Renal cortical epithelial cell (primary cell): ENCODE data around the gene SV2C. TPM values are rescaled to one million over a fixed set of nuclear protein-coding genes. Genes with fewer than 3 reads are reported as not detected.
A peak's percentile ranks its signal among the peaks of the same experiment; 100 is the strongest.
"Not testable (repeated sequence)": the region's sequence is repeated elsewhere in the genome, so short reads cannot be mapped to it uniquely, and the experiment has no call there.

Source experiments
- DNase-seq: peaks from one replicate; pipeline ENCODE4 v3.0.0-alpha.2; 2011; ENCODE audit warnings: low read depth
- total RNA-seq: library from RNA; depleted of rRNA; stranded (reverse); fragments of >200 nt; gene quantifications from 2 replicates; pipeline ENCODE4 v1.2.3, GENCODE V29; 2014

Gene SV2C
- total RNA-seq, 1 donor from 2014 or later: not detected

- DNase-seq: no peak
These were observed 258.6 kb downstream of the SV2C start for GRCh38 chr5:76341651-76342334.

DNA sequence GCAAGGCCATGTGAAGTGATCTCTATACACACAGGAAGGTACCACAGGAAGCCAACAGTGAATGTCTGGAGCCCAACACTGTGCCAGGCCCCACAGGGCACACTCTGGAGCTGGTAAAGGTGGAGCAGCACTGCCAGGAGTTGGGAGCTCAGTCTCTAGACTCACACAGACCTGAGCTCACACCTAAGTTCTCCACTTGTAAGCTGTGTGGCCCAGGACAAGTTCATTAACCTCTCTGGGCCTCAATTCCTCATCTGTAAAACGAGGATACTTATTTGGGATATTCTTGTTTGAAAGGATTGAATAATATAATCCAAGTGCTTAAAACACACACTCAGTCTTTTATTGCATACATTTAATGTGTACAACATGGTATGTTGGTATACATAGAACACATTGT is 259.3 kb downstream of the SV2C start:
- DNase-seq: no peak

DNA sequence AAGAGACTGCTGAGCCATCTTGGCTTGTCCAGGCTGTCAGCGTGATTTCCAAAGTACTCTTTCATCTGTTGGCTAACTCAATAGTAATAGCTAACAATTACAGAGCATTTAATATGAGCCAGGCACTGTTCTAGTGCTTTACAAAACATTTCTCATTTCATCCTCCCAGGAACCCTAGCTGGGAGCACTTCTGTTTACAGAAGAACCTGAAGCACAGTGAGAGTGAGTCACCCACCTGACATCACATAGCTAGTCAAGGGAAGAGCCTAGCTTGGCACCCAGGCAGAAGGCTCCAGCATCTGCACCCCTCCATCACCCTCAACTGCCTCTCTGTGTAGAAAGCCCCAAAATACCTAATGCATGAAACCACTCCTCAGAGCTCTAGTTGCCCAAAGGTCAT is 262.4 kb downstream of the SV2C start:
- peak; percentile 31 for DNase-seq

GRCh38 chr5:76351176-76351575 is 268.0 kb downstream of the SV2C start:
- no peak for DNase-seq

GRCh38 chr5:76351577-76351976 is 268.4 kb downstream of the SV2C start:
- DNase-seq: no peak

- DNase-seq: no peak
These were observed 273.7 kb downstream of the SV2C start for GRCh38 chr5:76356887-76357286.

DNA sequence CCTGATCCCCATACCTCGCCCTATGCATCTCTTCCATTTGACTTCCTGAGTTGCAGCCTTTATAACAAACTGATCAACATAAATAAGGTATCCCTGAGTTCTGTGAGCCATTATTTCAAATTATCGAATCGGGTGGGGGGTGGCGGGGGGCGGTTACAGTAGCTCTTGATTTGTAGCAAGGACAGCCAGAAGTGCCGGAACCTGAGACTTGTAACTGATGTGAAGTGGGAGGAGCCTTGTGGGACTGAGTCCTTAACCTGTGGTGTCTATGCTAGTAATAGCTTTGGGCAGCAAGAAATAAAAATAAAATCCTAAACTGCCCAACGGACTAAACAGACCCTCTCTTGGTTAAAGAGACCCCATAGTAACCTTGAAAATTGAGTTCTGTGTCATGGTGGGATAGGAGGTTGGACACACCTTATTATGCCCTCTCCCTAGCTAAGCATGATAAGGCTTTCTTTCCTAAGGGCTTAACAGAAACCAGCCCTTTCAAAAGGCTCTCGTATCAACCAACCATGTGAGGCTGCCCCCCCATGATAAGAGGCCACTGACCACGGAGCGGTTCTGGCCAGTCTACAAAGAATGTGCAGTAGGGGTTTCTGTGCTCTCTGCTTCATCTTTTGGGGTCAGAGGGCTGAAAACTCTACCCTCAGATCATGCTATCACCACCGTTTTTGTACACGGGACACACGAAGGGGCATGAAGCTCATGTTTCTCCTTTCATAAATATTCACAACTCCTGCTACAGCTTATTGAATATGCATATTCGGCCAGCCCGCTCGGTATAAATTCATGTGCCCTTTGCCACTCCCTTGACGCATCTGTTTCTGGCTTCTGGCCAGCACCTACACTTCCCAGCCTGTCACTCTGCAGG is 280.4 kb downstream of the SV2C start:
- DNase-seq: no peak

DNA sequence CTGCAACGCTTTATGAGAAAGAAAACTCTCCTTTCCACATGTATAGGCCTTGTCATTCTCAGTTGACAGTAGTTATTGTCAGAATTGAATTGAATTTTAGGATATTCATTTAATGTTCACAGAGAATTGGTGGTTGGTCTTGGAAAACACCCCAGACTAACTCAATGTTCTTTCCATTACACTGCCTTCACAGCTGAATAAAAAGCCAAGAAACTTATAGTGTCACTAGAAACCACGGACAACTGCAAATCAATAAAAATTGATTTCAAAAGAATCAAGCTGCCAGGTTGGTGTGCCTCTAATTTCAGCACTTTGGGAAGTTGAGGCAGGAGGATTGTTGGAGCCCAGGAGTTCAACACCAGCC is 281.0 kb downstream of the SV2C start:
- DNase-seq: no peak

GRCh38 chr5:76365561-76365960 is 282.4 kb downstream of the SV2C start:
- DNase-seq: no peak

DNA sequence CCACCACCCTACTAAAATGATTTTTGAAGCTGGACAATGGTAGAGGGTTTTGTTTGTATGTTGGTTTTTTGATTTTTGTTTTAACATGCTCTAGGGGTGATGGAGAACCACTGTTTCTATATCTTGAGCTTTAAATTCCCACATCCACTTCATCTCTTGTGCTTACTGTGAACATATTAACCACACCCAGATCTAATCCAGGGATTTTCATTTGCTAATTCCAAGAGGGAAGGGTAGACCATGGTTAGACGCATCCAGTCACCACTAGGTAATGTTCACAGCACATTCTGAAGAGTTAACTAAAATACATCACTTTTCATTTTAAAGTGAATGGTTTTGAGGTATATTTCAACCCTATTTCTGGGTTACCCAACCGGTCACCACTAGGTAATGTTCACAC is 283.4 kb downstream of the SV2C start:
- DNase-seq: no peak

GRCh38 chr5:76367623-76368371 is 284.6 kb downstream of the SV2C start:
- DNase-seq: peak; percentile 85

DNA sequence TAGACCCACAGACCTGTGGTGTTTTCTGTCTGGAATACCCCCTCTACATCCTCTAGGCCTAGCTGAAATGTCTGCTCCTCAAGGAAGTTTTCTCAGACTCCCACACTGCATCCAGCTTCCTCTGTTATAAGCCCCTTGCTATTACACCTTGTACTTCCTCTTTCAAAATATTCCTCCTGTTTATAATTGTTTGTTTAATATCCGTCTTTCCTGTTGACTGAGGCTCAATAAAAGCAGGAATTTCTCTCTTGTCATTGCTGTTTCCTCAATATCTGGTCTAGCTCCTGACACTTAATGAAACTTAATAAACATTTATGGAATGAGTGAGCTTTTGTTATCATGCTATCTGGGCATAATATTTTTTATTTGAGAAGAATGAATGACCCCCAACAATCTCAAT is 285.8 kb downstream of the SV2C start:
- DNase-seq: no peak

- not testable (repeated sequence) for DNase-seq
These were observed 286.5 kb downstream of the SV2C start for GRCh38 chr5:76369668-76370067.

DNA sequence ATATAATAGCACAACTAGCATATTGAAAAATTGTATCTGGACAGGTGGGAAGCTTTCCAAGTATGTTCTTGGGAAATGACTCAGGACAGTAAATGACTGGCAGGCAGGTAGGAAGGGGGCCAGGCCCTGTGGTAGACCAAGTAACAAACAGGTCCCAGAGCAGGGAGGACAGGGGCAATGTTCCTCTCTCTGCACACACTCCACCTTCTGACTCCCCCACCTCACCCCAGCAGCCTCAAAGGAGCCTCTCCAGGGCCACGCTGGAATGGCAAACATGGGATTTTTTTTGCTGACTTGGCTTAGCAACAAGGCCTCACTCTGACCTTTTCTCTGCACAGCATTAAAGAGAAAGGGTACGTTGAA is 288.8 kb downstream of the SV2C start:
- no peak for DNase-seq

DNA sequence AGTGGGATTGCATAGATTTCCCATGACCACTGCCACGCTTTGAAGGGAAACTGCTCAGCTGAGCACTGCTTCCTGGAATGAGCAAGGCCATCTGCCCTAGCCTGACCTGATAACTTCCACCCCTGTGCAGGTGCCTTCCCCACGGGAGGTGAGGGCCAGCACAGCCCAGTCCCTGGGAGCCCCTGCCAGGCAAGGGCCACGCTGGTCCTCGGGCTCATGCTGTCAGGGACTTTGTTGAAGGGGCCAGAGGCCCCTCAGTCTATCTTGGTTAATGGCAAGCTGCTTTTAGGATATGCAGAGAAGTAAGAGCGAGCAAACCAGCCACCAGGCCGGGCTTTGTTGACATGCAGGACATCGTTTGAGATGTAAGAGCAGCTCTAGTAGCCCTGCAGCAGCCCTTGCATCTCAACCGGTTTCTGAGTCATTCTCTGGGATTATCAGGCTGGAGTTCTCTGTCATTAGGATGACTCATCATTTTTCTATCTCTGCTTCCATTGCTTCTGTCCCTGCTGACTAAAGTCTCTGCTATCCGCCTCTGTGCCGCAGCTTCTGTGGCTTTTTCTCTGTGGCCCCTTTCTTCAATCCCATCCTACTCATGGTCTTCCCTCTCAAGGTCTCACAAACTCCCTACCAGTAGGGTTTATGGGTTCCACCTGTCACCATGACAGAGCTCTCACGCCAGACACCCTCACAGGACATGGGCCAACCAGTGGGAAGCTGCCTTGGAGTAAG is 289.3 kb downstream of the SV2C start:
- peak; percentile 88 for DNase-seq

DNA sequence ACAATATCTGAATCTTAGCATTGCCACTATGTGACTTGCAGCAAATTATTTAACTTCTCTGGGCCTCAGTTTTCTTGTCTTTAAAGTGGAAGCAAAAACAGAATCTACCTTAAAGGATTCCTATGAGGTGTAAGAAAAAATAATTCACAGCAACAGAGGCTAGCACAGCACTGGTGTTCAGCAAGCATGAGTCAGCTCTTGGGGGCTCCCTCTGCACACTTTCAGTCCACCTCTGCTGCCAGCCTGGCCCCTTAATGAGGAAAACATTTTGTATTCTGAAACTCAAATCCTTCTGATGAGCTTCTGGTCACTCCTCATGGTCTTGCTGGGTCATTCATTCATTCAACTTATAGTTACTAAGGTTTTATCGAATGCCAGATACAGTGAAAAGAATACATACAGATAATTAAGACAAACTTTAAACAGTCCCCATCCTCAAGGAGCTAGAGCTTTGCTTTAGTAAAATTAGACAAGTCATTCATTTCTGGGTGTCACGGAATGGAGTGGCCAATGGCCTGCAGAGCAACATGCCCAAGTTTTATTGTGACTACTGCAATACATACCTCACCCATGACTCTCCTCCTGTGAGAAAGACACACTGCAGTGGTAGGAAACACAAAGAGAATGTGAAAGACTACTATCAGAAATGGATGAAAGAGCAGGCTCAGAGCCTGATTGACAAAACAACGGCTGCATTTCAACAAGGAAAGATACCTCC is 293.1 kb downstream of the SV2C start:
- DNase-seq: no peak

DNA sequence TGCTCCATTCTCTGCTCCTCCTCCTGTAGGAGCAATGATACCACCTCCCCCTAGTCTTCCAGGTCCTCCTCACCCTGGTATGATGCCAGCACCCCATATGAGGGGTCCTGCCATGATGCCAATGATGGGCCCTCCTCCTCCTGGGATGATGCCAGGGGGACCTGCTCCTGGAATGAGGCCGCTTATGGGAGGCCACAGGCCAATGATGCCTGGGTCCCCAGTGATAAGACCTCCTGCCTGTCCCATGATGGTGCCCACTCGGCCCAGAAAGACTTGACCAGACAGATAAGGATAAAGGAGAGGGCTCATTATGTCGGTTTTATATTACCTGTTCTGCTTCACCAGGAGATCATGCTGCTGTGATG is 293.7 kb downstream of the SV2C start:
- DNase-seq: no peak

DNA sequence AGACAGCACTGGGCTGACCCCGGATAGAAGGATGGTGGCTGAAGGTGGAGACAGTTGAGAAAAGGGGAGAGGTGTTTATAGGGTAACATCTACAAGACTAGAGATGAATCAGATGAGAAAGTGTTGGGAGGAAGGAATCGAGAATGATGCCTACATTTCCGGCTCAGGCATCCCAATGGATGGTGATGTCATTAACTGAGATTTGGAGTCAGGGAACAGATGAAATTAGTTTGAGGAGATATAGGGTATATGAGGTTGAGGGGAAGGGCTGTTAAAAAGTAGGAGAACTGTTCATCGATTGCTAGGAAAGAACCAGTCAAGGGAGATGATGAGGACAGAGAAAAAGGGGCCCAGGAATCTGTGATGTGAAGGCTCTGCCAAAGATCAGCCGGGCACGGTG is 295.2 kb downstream of the SV2C start:
- DNase-seq: no peak

- no peak for DNase-seq
These were observed 296.1 kb downstream of the SV2C start for GRCh38 chr5:76379316-76379715.

- DNase-seq: no peak
These were observed 296.7 kb downstream of the SV2C start for GRCh38 chr5:76379855-76380254.

DNA sequence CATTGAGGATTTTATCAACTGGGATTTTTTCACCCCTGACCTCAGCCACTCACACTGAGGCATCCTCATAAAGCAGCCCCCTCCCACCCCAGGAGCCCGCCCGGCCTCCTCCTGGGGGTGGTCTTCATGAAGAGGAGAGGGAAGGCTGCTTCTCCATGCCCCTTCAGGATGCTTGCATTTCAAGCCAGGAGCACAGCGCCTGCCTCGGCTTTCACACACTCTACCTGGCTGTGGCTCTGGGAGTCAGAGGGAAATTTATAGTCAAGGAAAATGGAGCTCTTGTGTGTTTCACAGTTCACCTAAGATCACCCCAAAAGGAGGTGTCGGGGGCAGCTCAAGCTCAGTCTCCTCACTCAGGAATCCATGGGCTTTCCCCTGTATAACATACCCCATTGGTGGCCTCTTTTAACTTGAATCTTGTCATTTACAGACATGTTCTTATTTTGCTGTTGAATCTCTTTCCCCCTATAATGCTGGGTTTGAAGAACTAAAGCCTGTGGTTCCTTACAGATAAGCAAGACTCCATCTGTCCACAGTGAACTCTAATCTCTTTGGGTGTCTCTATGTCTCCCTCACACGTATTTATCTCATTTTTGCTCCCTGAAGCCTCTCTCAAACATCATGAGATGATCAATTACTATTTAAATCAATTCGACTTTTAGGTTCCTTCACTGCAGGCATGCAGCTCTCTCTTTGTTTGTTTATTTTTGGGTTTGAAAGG is 297.3 kb downstream of the SV2C start:
- no peak for DNase-seq
